ENCODE results near the gene UPP2. TPM values are rescaled to one million over a fixed set of nuclear protein-coding genes. Genes with fewer than 3 reads are reported as not detected.

Gene UPP2
- total RNA-seq, 1 experiment from 2014 or later, result not detected

- Histone ChIP-seq H3K9me3 (ENCODE audit: control insufficient read depth, low read depth, low read length) (no peaks in the 10 kb centered on the region), H3T11ph (ENCODE audit: low read length) (no peak overlapping the region), H2BK20ac (ENCODE audit: low read depth, low read length, poor library complexity, severe bottlenecking) (no peak overlapping the region), H3K27ac (ENCODE audit: insufficient read length, low read depth, low read length) (no peak overlapping the region), H3K9ac (ENCODE audit: extremely low read depth, insufficient read length, low read length) (no peak overlapping the region), H2AK5ac (ENCODE audit: insufficient read length, low read length) (no peak overlapping the region), H4K91ac (ENCODE audit: insufficient read length, low read depth, low read length) (no peak overlapping the region), H4K5ac (ENCODE audit: insufficient read length, low read depth, low read length) (no peak overlapping the region), H3K14ac (ENCODE audit: insufficient read depth, low read length) (no peak overlapping the region), H2BK12ac (ENCODE audit: insufficient read length, low read depth, low read length) (no peak overlapping the region), H3K27me3 (ENCODE audit: insufficient read depth, low read length) (no peaks in the 10 kb centered on the region), H3K4me2 (ENCODE audit: insufficient read depth, insufficient read length, low read length) (no peak overlapping the region), H3K4me1 (ENCODE audit: insufficient read depth, low read length) (no peaks in the 10 kb centered on the region), H3K23me2 (ENCODE audit: insufficient read length, low read depth, low read length, poor library complexity, severe bottlenecking) (no peaks in the 10 kb centered on the region), H4K20me1 (ENCODE audit: control insufficient read depth, insufficient read depth, insufficient read length) (no peaks in the 10 kb centered on the region), H2AFZ (ENCODE audit: low read length) (no peak overlapping the region), H2BK5ac (ENCODE audit: insufficient read length, low read length) (no peak overlapping the region), H3K4ac (ENCODE audit: low read depth, low read length) (no peak overlapping the region), H3K79me2 (ENCODE audit: insufficient read depth, low read length) (no peaks in the 10 kb centered on the region), H3K56ac (ENCODE audit: insufficient read length, low read depth, low read length) (no peak overlapping the region), H3K79me1 (ENCODE audit: insufficient read depth, low read depth, low read length, poor library complexity, severe bottlenecking) (no peaks in the 10 kb centered on the region), H4K8ac (replicated peaks; ENCODE audit: insufficient read length, low read depth, low read length) (no peak overlapping the region), H2BK15ac (ENCODE audit: low read depth, low read length) (no peak overlapping the region), H2BK120ac (ENCODE audit: low read depth, low read length, poor library complexity, severe bottlenecking) (no peak overlapping the region), H3K23ac (ENCODE audit: insufficient read length, low read depth, low read length) (no peak overlapping the region), H3K18ac (ENCODE audit: insufficient read length, low read depth, low read length) (no peak overlapping the region)
- no peak for DNase-seq
- no CpG with 5 or more reads among the region's 6 CpGs for WGBS (ENCODE audit: extremely low coverage, insufficient read length, low lambda C conversion rate)
- no peak for TF ChIP-seq CTCF (conservative IDR thresholded peaks at IDR 0.05)
- Mint-ChIP-seq H3K36me3 (ENCODE audit: insufficient read depth in 1 of 3, low read depth in 3 of 3) (no peaks in the 10 kb centered on the region; a peak in 1 of 7 replicates), H3K27ac (no peak overlapping the region), H3K27me3 (ENCODE audit: low read depth) (no peaks in the 10 kb centered on the region), H3K9me3 (peaks cover 0 to 3% of the 10 kb centered on the region in 2 experiments; a peak in 2 of 5 replicates), H3K4me3 (no peak overlapping the region), H3K4me1 (peaks cover 9 to 11% of the 10 kb centered on the region in 2 experiments)
Measured at GRCh38 chr2:158142568-158143332, 41.1 kb downstream of the UPP2 start.
